Fibroblast of lung (primary cell): ENCODE data around the gene RAP1GDS1. TPM values are rescaled to one million over a fixed set of nuclear protein-coding genes. Genes with fewer than 3 reads are reported as not detected.
"Not testable (repeated sequence)": the region's sequence is repeated elsewhere in the genome, so short reads cannot be mapped to it uniquely, and the experiment has no call there.

Experiments used
- DNase-seq, 2 donors: peaks; one replicate each; pipeline versions ENCODE4 v3.0.0 to v3.0.0-alpha.2; 2010; ENCODE audit warnings: low read depth in 2 of 2
- H2AFZ ChIP-seq: 2 replicates; pipeline ENCODE4 v1.5.1; 2012; ENCODE audit warnings: low read length, control low read depth, inconsistent platforms
- H3K27ac ChIP-seq: 2 replicates; pipeline ENCODE4 v1.5.1; 2011; ENCODE audit warnings: low read length, control low read depth; ENCODE audit not compliant: insufficient read depth
- H3K27me3 ChIP-seq: 2 replicates; pipeline ENCODE4 v1.5.1; 2011; ENCODE audit warnings: mild to moderate bottlenecking, low read length; ENCODE audit not compliant: control insufficient read depth, insufficient read depth
- H3K36me3 ChIP-seq: 2 replicates; pipeline ENCODE4 v1.5.1; 2011; ENCODE audit warnings: low read length; ENCODE audit not compliant: control insufficient read depth, insufficient read depth
- H3K4me1 ChIP-seq: 2 replicates; pipeline ENCODE4 v1.5.1; 2011; ENCODE audit warnings: low read length; ENCODE audit not compliant: control insufficient read depth, insufficient read depth; ENCODE audit errors: extremely low read depth
- H3K4me2 ChIP-seq: 2 replicates; pipeline ENCODE4 v1.5.1; 2011; ENCODE audit warnings: low read length, control low read depth; ENCODE audit not compliant: insufficient read depth; ENCODE audit errors: extremely low read depth
- H3K4me3 ChIP-seq, 4 experiments: fragments of 200-600 bp in 1 of 4; sonication (generic) in 1 of 4; replicated peaks in 1 of 4; 2 replicates each; pipeline ENCODE4 v1.5.1; 2011 to 2016; ENCODE audit warnings: low read length in 4 of 4, low read depth in 3 of 4, mild to moderate bottlenecking in 3 of 4, control low read depth in 2 of 4, inconsistent platforms in 1 of 4, mixed read lengths in 1 of 4; ENCODE audit not compliant: insufficient read depth in 1 of 4; ENCODE audit errors: control extremely low read depth in 1 of 4
- H3K79me2 ChIP-seq: 2 replicates; pipeline ENCODE4 v1.5.1; 2012; ENCODE audit warnings: mild to moderate bottlenecking, low read length, inconsistent platforms; ENCODE audit not compliant: control insufficient read depth, insufficient read depth
- H3K9ac ChIP-seq: 2 replicates; pipeline ENCODE4 v1.5.1; 2011; ENCODE audit warnings: mild to moderate bottlenecking, low read length, control low read depth; ENCODE audit not compliant: insufficient read depth
- H3K9me3 ChIP-seq: 2 replicates; pipeline ENCODE4 v1.5.1; 2012; ENCODE audit warnings: low read depth, low read length; ENCODE audit not compliant: control insufficient read depth, insufficient read depth
- H4K20me1 ChIP-seq: 2 replicates; pipeline ENCODE4 v1.5.1; 2011; ENCODE audit warnings: low read length; ENCODE audit not compliant: control insufficient read depth, insufficient read depth; ENCODE audit errors: extremely low read depth
- EZH2 ChIP-seq: IDR thresholded peaks from 2 replicates; pipeline ENCODE4 v1.5.1; 2012; ENCODE audit warnings: low read length, control low read depth, mild to moderate bottlenecking; ENCODE audit errors: missing control alignments
- polyA plus RNA-seq, 2 donors: library from polyadenylated mRNA; depleted of rRNA in 1 of 2; stranded (reverse) in 1 of 2; unstranded in 1 of 2; fragments of >200 nt; gene quantifications; 2 replicates each; pipeline ENCODE4 v1.2.1, GENCODE V29; 2011 to 2012; ENCODE audit warnings: missing spikeins in 1 of 2
- total RNA-seq: library from RNA; depleted of rRNA; stranded (reverse); fragments of >200 nt; gene quantifications from 2 replicates; pipeline ENCODE4 v1.2.1, GENCODE V29; 2014
- TF ChIP-seq, protein P1 (sequence below), 2 donors: IDR thresholded peaks in 1 of 2; conservative IDR thresholded peaks in 1 of 2; 1 replicate in 1 of 2; 2 replicates in 1 of 2; pipeline ENCODE4 v1.5.1; 2011 to 2012; ENCODE audit warnings: low read length in 2 of 2, control low read depth in 1 of 2, inconsistent platforms in 1 of 2, low read depth in 1 of 2, mild to moderate bottlenecking in 1 of 2

The RAP1GDS1 gene
- total and polyA plus RNA-seq, 2 donors (not counting 1 experiment from before 2014, with no cell fraction given) = 68.3 to 103 TPM

GRCh38 chr4:98327694-98328093 is 66.5 kb downstream of the RAP1GDS1 start:
- H3K79me2 ChIP-seq = no peaks in the 10 kb centered on the region
- H4K20me1 ChIP-seq = no peaks in the 10 kb centered on the region
- H3K36me3 ChIP-seq = no peaks in the 10 kb centered on the region
- H3K27ac ChIP-seq = no peak overlapping the region
- TF ChIP-seq EZH2 = no peak
- TF ChIP-seq, protein P1, sequence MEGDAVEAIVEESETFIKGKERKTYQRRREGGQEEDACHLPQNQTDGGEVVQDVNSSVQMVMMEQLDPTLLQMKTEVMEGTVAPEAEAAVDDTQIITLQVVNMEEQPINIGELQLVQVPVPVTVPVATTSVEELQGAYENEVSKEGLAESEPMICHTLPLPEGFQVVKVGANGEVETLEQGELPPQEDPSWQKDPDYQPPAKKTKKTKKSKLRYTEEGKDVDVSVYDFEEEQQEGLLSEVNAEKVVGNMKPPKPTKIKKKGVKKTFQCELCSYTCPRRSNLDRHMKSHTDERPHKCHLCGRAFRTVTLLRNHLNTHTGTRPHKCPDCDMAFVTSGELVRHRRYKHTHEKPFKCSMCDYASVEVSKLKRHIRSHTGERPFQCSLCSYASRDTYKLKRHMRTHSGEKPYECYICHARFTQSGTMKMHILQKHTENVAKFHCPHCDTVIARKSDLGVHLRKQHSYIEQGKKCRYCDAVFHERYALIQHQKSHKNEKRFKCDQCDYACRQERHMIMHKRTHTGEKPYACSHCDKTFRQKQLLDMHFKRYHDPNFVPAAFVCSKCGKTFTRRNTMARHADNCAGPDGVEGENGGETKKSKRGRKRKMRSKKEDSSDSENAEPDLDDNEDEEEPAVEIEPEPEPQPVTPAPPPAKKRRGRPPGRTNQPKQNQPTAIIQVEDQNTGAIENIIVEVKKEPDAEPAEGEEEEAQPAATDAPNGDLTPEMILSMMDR (conservative IDR thresholded peaks at IDR 0.05 in 1 of 2, IDR thresholded peaks at IDR 0.05 in 1 of 2; ENCODE audit: low read depth in 1 of 2, low read length in 2 of 2) = no peak
- H3K4me2 ChIP-seq = no peak overlapping the region
- DNase-seq = no peak
- no peaks in the 10 kb centered on the region for H3K27me3 ChIP-seq
- H2AFZ ChIP-seq = no peak overlapping the region
- H3K4me3 ChIP-seq = no peak overlapping the region
- no peak overlapping the region for H3K9ac ChIP-seq
- no peaks in the 10 kb centered on the region for H3K4me1 ChIP-seq
- no peaks in the 10 kb centered on the region for H3K9me3 ChIP-seq

DNA sequence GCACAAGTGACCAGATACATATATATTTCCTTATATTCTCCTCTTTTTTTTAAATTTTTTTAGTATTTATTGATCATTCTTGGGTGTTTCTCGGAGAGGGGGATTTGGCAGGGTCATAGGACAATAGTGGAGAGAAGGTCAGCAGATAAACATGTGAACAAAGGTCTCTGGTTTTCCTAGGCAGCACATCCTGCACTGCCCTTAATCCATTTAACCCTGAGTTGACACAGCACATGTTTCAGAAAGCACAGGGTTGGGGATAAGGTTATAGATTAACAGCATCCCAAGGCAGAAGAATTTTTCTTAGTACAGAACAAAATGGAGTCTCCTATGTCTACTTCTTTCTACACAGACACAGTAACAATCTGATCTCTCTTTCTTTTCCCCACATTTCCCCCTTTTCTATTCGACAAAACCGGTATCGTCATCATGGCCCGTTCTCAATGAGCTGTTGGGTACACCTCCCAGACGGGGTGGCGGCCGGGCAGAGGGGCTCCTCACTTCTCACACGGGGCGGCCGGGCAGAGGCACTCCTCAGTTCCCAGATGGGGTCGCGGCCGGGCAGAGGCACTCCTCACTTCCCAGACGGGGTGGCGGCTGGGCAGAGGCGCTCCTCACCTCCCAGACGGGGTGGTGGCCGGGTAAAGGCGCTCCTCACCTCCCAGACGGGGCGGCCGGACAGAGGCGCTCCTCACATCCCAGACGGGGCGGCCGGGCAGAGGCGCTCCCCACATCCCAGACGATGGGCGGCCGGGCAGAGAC is 68.9 kb downstream of the RAP1GDS1 start:
- not testable (repeated sequence) for H2AFZ ChIP-seq, H4K20me1 ChIP-seq, H3K27ac ChIP-seq, H3K36me3 ChIP-seq, H3K9ac ChIP-seq, H3K79me2 ChIP-seq, DNase-seq, H3K9me3 ChIP-seq, H3K4me2 ChIP-seq, H3K27me3 ChIP-seq, H3K4me3 ChIP-seq, H3K4me1 ChIP-seq

- Histone ChIP-seq H3K79me2 (no peaks in the 10 kb centered on the region), H3K4me3 (no peak overlapping the region), H3K9ac (no peak overlapping the region), H3K27me3 (no peaks in the 10 kb centered on the region), H3K9me3 (no peaks in the 10 kb centered on the region), H3K36me3 (no peaks in the 10 kb centered on the region), H3K27ac (no peak overlapping the region), H4K20me1 (no peaks in the 10 kb centered on the region), H2AFZ (no peak overlapping the region), H3K4me1 (peaks cover 2% of the 10 kb centered on the region), H3K4me2 (no peak overlapping the region)
- TF ChIP-seq, protein P1 (conservative IDR thresholded peaks at IDR 0.05 in 1 of 2, IDR thresholded peaks at IDR 0.05 in 1 of 2; ENCODE audit: low read depth in 1 of 2, low read length in 2 of 2) = no peak
- no peak for TF ChIP-seq EZH2
- DNase-seq = no peak
Measured at GRCh38 chr4:98332017-98332416, 70.8 kb downstream of the RAP1GDS1 start.
